ENCODE measurements around the gene ZNF540. TPM values are rescaled to one million over a fixed set of nuclear protein-coding genes. Genes with fewer than 3 reads are reported as not detected.
"Not testable (repeated sequence)": the region's sequence is repeated elsewhere in the genome, so short reads cannot be mapped to it uniquely, and the experiment has no call there.

Gene ZNF540
- total RNA-seq, 4 donors from 2014 or later = 9.6 to 30.7 (median 11.0) TPM

DNA sequence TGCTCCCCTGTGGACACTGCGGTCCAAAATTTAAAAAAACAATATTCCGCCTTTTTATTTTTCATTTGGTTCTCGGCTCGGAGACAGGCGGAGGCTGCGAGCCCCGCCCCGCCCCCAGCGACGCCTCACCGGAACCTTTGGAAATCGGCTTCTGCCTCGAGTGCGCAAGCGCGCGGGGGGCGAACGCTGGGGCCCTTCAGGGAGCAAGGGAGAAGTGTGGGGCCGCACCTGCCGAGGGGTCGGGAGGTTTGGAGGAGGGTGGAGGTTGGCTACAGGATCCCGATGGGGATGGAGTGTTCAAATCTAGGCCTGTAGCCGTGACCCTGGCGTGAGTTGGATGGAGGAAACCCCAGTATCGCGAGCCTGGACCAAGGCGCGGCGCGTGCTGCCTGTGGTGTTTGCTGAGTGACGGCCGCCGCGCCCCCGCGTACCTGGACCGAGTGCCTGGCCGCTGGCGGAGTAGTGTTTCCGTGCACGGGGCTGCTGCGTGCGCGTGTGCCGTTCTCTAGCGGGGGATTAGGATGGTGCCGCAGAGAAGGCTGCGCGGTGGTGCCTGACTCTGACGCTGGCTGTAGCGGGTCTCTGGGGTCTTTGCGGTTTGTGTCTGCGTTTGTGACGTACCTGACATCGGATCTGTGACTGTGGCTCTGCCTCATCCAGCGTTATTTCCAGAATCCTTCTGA, 61.2 kb downstream of the ZNF540 start:
- Histone ChIP-seq H3K27ac (peak overlapping the region; percentile 77 to 90 (median 84)), H3K9me3 (no peaks in the 10 kb centered on the region), H3K4me3 (replicated peaks in 1 of 3) (peak overlapping the region; percentile 47 to 89 (median 56)), H3K27me3 (no peaks in the 10 kb centered on the region), H3K36me3 (no peaks in the 10 kb centered on the region), H3K4me1 (peaks cover 10 to 11% of the 10 kb centered on the region in 2 donors)
- intact Hi-C loops (cut with DNase I) = no loop called here
- TF ChIP-seq POLR2A (IDR thresholded peaks at IDR 0.05) = peak in 1 of 2 donors; percentile 42
- TF ChIP-seq, protein P1, sequence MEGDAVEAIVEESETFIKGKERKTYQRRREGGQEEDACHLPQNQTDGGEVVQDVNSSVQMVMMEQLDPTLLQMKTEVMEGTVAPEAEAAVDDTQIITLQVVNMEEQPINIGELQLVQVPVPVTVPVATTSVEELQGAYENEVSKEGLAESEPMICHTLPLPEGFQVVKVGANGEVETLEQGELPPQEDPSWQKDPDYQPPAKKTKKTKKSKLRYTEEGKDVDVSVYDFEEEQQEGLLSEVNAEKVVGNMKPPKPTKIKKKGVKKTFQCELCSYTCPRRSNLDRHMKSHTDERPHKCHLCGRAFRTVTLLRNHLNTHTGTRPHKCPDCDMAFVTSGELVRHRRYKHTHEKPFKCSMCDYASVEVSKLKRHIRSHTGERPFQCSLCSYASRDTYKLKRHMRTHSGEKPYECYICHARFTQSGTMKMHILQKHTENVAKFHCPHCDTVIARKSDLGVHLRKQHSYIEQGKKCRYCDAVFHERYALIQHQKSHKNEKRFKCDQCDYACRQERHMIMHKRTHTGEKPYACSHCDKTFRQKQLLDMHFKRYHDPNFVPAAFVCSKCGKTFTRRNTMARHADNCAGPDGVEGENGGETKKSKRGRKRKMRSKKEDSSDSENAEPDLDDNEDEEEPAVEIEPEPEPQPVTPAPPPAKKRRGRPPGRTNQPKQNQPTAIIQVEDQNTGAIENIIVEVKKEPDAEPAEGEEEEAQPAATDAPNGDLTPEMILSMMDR (IDR thresholded peaks at IDR 0.05) = peak in 1 of 6 experiments; percentile 4
- peak; percentile 90 to 91 for DNase-seq
- 0 to 1% methylated on average over 33 to 40 of the region's 57 CpGs for WGBS, 2 donors

DNA sequence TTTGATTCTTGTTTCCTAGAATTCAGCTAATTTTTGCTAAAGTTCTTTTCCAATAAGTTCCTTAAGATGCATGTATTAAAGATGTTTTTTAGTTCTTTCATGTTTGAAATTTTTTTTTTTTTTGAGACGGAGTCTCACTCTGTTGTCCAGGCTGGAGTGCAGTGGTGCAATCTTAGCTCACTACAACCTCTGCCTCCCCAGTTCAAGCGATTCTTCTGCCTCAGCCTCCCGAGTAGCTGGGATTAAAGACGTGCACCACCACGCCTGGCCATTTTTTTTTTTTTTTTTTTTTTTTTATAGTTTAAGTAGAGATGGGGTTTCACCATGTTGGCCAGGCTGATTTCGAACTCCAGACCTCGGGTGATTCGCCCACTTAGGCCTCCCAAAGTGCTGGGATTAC, 62.5 kb downstream of the ZNF540 start:
- WGBS, 2 donors = 92 to 98% methylated on average over 8 of the region's 8 CpGs
- H3K27ac ChIP-seq; DNase-seq; H3K9me3 ChIP-seq; H3K4me3 ChIP-seq (replicated peaks in 1 of 3); H3K36me3 ChIP-seq; intact Hi-C loops (cut with DNase I); H3K27me3 ChIP-seq: not testable (repeated sequence)
- peaks cover 10 to 11% of the 10 kb centered on the region in 2 donors for H3K4me1 ChIP-seq

Other genes starting within 250 kb of the ZNF540 start
- 10 to 100 TPM; 11.6 to 16.4 (median 12.9) TPM for gene ZNF527, start 223.8 kb upstream of the ZNF540 start, total RNA-seq
- 10 to 100 TPM in 1 of 4 donors, 1 to 10 TPM in 3; 8.6 to 13.7 (median 9.7) TPM for gene ZNF569, start 127.4 kb upstream of the ZNF540 start, total RNA-seq
- gene ZNF570, start 125.5 kb upstream of the ZNF540 start, total RNA-seq = 10 to 100 TPM in 2 of 4 donors, 1 to 10 TPM in 2; 8.8 to 19.6 (median 12.9) TPM
- 10 to 100 TPM in 2 of 4 donors, 1 to 10 TPM in 2; 8.7 to 11.3 (median 10.2) TPM for gene ZNF793, start 87.9 kb upstream of the ZNF540 start, total RNA-seq
- gene ZNF571, start 84 bp upstream of the ZNF540 start, total RNA-seq = 10 to 100 TPM in 3 of 4 donors, 1 to 10 TPM in 1; 8.7 to 19.3 (median 13.8) TPM
- 10 to 100 TPM; 18.5 to 29.4 (median 23.2) TPM for gene ZFP30, start 60.6 kb downstream of the ZNF540 start, total RNA-seq
- 10 to 100 TPM in 3 of 4 donors, 1 to 10 TPM in 1; 8.0 to 15.8 (median 11.1) TPM for gene ZNF607, start 124.9 kb downstream of the ZNF540 start, total RNA-seq
- gene ZNF573, start 184.7 kb downstream of the ZNF540 start, total RNA-seq = 10 to 100 TPM; 15.5 to 26.3 (median 22.3) TPM

Data from thyroid gland (tissue), 4 donors.